Tibial artery (tissue), 4 donors: ENCODE data around the gene IREB2.

Experiments
- DNase-seq, 2 donors: peaks; one replicate each; pipeline ENCODE4 v3.0.0-alpha.2; 2019
- H3K27ac ChIP-seq, 2 donors: fragments of 200-600 bp; sonication (generic) in 1 of 2; 1 replicate in 1 of 2; 2 replicates in 1 of 2; pipeline ENCODE4 v1.5.1; 2018 to 2019; ENCODE audit warnings: mild to moderate bottlenecking in 1 of 2
- H3K27me3 ChIP-seq, 2 donors: fragments of 200-600 bp; sonication (generic) in 1 of 2; one replicate each; pipeline versions ENCODE4 v1.5.1 to v1.6.0; 2016 to 2019
- H3K36me3 ChIP-seq, 3 donors: fragments of 200-600 bp; sonication (generic) in 2 of 3; one replicate each; pipeline ENCODE4 v1.5.1; 2016 to 2019; ENCODE audit warnings: mild to moderate bottlenecking in 2 of 3
- H3K4me1 ChIP-seq, 4 donors: fragments of 200-600 bp; sonication (generic) in 2 of 4; 1 replicate in 3 of 4; 2 replicates in 1 of 4; pipeline ENCODE4 v1.5.1; 2016 to 2019
- H3K4me3 ChIP-seq, 2 donors: fragments of 200-600 bp; sonication (generic) in 1 of 2; 1 replicate in 1 of 2; 2 replicates in 1 of 2; pipeline ENCODE4 v1.5.1; 2018 to 2019; ENCODE audit warnings: mild to moderate bottlenecking in 2 of 2
- H3K9me3 ChIP-seq, 3 donors: fragments of 200-600 bp; sonication (generic) in 1 of 3; one replicate each; pipeline ENCODE4 v1.5.1; 2016 to 2019
- CTCF ChIP-seq, 2 experiments: fragments of 200-600 bp in 1 of 2; fragments of 450-650 bp in 1 of 2; IDR thresholded peaks; one replicate each; pipeline ENCODE4 v1.5.1; 2017 to 2019; ENCODE audit warnings: antibody characterized with exemption in 2 of 2, mild to moderate bottlenecking in 1 of 2, moderate library complexity in 1 of 2
- intact Hi-C: fragments of 100-400 bp; cut with DNase I; formaldehyde crosslinking; loops from one replicate; pipeline ENCODE4 v1.15.0; 2023; ENCODE audit warnings: low total_unique reads

IREB2 gene

GRCh38 chr15:78540871-78541743 lies 103.1 kb downstream of the IREB2 start:
- H3K27ac ChIP-seq = peak overlapping the region; percentile 83 to 94
- no peak for TF ChIP-seq CTCF (IDR thresholded peaks at IDR 0.05)
- intact Hi-C loops = no loop called here
- peak overlapping the region; percentile 65 to 89 for H3K4me3 ChIP-seq
- H3K9me3 ChIP-seq = no peaks in the 10 kb centered on the region
- no peak for DNase-seq
- H3K27me3 ChIP-seq = no peaks in the 10 kb centered on the region
- peaks cover 30 to 32% (median 30%) of the 10 kb centered on the region in 3 donors for H3K36me3 ChIP-seq
- H3K4me1 ChIP-seq = peaks cover 0 to 28% (median 12%) of the 10 kb centered on the region in 4 donors

- peak overlapping the region in 1 of 2 donors; percentile 65 for H3K4me3 ChIP-seq
- peaks cover 0 to 28% (median 12%) of the 10 kb centered on the region in 4 donors for H3K4me1 ChIP-seq
- no peak for TF ChIP-seq CTCF (IDR thresholded peaks at IDR 0.05)
- peak overlapping the region in 1 of 2 donors; percentile 94 for H3K27ac ChIP-seq
- intact Hi-C loops = no loop called here
- no peak for DNase-seq
- no peaks in the 10 kb centered on the region for H3K9me3 ChIP-seq
- H3K27me3 ChIP-seq = no peaks in the 10 kb centered on the region
- peaks cover 36 to 38% (median 36%) of the 10 kb centered on the region in 3 donors for H3K36me3 ChIP-seq
Observed at GRCh38 chr15:78541744-78542034, 103.7 kb downstream of the IREB2 start.

- Histone ChIP-seq H3K27me3 (no peaks in the 10 kb centered on the region), H3K4me1 (peaks cover 0 to 28% (median 12%) of the 10 kb centered on the region in 4 donors), H3K4me3 (no peak overlapping the region), H3K36me3 (peaks cover 45 to 47% (median 45%) of the 10 kb centered on the region in 3 donors), H3K27ac (no peak overlapping the region), H3K9me3 (no peaks in the 10 kb centered on the region)
- no peak for DNase-seq
- no peak for TF ChIP-seq CTCF (IDR thresholded peaks at IDR 0.05)
- intact Hi-C loops = no loop called here
Observed at GRCh38 chr15:78542647-78543046, 104.6 kb downstream of the IREB2 start.

GRCh38 chr15:78550194-78550593 lies 112.2 kb downstream of the IREB2 start:
- no peak overlapping the region for H3K27ac ChIP-seq
- peaks cover 45 to 62% (median 60%) of the 10 kb centered on the region in 3 donors for H3K36me3 ChIP-seq
- TF ChIP-seq CTCF (IDR thresholded peaks at IDR 0.05) = no peak
- H3K27me3 ChIP-seq = no peaks in the 10 kb centered on the region
- H3K4me1 ChIP-seq = no peaks in the 10 kb centered on the region
- intact Hi-C loops = no loop called here
- H3K9me3 ChIP-seq = no peaks in the 10 kb centered on the region
- H3K4me3 ChIP-seq = no peak overlapping the region
- DNase-seq = no peak

GRCh38 chr15:78550815-78551214 lies 112.8 kb downstream of the IREB2 start:
- H3K9me3 ChIP-seq = no peaks in the 10 kb centered on the region
- TF ChIP-seq CTCF (IDR thresholded peaks at IDR 0.05) = no peak
- H3K27me3 ChIP-seq = no peaks in the 10 kb centered on the region
- H3K27ac ChIP-seq = no peak overlapping the region
- H3K4me1 ChIP-seq = no peaks in the 10 kb centered on the region
- intact Hi-C loops = no loop called here
- no peak for DNase-seq
- peaks cover 39 to 56% (median 53%) of the 10 kb centered on the region in 3 donors for H3K36me3 ChIP-seq
- no peak overlapping the region for H3K4me3 ChIP-seq
